Brain microvascular endothelial cell (primary cell): ENCODE results near the gene TMEM139.
A peak's percentile ranks its signal among the peaks of the same experiment; 100 is the strongest.
"Not testable (repeated sequence)": the region's sequence is repeated elsewhere in the genome, so short reads cannot be mapped to it uniquely, and the experiment has no call there.

Source experiments
- DNase-seq: peaks from one replicate; pipeline ENCODE4 v3.0.0-alpha.2; 2020
- H3K27ac ChIP-seq: fragments of 250-450 bp; sonication (Bioruptor Pico); 2 replicates; pipeline ENCODE4 v1.5.1; 2020; ENCODE audit warnings: mild to moderate bottlenecking, moderate library complexity
- H3K27me3 ChIP-seq: fragments of 250-450 bp; sonication (Bioruptor Pico); replicated peaks from 2 replicates; pipeline ENCODE4 v1.5.1; 2020; ENCODE audit warnings: mild to moderate bottlenecking
- H3K36me3 ChIP-seq: fragments of 250-450 bp; sonication (Bioruptor Pico); replicated peaks from 2 replicates; pipeline ENCODE4 v1.5.1; 2020; ENCODE audit warnings: mild to moderate bottlenecking
- H3K4me3 ChIP-seq: 2 replicates; pipeline ENCODE4 v1.5.1; 2011; ENCODE audit warnings: low read depth, mild to moderate bottlenecking, control low read depth, low read length, moderate library complexity
- in situ Hi-C: cut with HindIII; loops from 2 replicates; pipeline ENCODE4 v1.10.0; 2017; ENCODE audit warnings: low sequenced_read_pairs, low pct_ligation_motif_present
- TF ChIP-seq, protein P1 (sequence below): IDR thresholded peaks from 2 replicates; pipeline ENCODE4 v1.5.1; 2011; ENCODE audit warnings: low read depth, mild to moderate bottlenecking, moderate library complexity, low read length, control low read depth, inconsistent platforms; ENCODE audit errors: missing control alignments

Gene TMEM139

DNA sequence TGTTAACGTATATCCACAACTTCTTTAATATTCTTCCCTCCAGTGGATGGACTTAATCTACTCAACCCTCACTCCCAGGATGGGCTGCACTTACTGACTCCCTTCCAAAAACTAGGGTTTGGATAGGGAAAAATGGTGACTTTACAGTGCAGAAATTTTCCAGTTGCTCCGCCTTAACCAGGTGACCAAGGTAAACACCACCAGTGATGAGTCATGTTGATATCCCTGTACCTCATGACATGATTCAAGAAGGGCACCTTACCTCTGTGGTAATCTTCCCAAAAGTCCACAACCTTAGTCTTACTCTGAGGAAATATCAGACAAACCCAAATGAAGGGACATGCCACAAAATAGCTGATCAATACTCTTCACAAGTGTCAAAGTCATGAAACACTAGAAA is 25.0 kb upstream of the TMEM139 start:
- DNase-seq = no peak
- Histone ChIP-seq H3K36me3 (no peaks in the 10 kb centered on the region), H3K27ac (no peak overlapping the region), H3K27me3 (no peaks in the 10 kb centered on the region), H3K4me3 (no peak overlapping the region)
- TF ChIP-seq, protein P1, sequence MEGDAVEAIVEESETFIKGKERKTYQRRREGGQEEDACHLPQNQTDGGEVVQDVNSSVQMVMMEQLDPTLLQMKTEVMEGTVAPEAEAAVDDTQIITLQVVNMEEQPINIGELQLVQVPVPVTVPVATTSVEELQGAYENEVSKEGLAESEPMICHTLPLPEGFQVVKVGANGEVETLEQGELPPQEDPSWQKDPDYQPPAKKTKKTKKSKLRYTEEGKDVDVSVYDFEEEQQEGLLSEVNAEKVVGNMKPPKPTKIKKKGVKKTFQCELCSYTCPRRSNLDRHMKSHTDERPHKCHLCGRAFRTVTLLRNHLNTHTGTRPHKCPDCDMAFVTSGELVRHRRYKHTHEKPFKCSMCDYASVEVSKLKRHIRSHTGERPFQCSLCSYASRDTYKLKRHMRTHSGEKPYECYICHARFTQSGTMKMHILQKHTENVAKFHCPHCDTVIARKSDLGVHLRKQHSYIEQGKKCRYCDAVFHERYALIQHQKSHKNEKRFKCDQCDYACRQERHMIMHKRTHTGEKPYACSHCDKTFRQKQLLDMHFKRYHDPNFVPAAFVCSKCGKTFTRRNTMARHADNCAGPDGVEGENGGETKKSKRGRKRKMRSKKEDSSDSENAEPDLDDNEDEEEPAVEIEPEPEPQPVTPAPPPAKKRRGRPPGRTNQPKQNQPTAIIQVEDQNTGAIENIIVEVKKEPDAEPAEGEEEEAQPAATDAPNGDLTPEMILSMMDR = no peak
- in situ Hi-C loops = no loop called here

DNA sequence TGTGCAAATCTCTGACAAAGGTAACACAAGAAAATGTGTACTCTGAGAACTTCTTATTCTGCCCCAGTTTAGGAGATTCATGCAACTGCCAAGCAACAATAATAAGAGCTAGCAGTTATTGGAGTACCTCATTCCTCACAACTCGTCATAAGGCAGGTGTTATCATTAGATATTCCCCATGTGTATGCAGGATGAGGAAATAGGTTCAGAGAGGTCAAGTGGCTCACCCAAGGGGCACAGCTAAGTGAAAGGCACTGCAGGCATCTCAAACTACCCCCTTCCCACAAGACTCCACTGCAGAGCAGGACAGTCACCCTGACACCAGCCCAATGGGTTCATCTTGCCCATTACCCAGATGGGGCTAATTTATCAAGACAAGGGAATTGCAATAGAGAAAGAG is 22.9 kb upstream of the TMEM139 start:
- Histone ChIP-seq H3K4me3 (no peak overlapping the region), H3K27ac (no peak overlapping the region), H3K27me3 (no peaks in the 10 kb centered on the region), H3K36me3 (no peaks in the 10 kb centered on the region)
- in situ Hi-C loops = no loop called here
- DNase-seq = no peak
- TF ChIP-seq, protein P1 = no peak

DNA sequence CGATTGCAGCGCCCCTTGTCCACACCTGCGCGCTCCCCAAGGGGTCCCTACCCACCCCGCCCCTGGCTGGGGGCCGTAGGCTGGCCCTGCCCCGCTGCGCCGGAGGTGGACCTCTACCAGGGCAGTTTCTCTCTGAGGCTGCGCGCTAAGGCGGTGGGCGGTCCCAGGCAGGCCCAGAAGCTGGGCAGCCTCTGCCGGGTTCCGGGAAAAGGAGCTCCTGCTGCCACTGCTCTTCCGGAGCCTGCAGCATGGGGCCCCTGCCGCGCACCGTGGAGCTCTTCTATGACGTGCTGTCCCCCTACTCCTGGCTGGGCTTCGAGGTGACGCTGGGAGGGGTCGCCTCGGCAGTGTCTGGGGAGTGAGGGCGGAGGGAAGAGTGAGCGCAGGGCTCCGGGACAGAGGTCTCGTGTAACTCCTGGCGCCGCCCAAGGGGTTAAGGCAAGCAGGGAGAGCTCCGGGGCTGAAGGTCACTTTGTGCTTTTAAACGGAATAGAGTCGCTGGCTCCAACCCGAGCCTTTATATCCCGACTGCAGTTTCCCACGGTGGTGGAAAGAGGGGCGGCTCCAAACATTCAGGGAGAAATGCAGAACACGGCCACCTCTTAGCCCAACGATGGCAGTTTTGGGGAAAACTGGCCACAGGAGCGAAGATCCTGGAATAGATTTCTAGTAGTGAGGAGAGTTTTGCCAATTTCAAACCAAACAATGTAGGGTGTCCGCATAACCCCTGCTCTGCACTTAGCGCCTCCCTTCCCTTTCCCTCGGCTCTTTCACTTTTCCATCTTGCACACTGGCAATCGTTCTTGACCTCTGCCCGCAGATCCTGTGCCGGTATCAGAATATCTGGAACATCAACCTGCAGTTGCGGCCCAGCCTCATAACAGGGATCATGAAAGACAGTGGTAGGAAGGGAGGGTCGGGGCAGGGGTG is 21.2 kb upstream of the TMEM139 start, which contains the start of gene GSTK1:
TSS of gene GSTK1 (plus strand) at position 176 of the 930 bp plus-strand sequence. CDS start at position 249, 73 bp downstream.
- Histone ChIP-seq H3K27ac (peak within 1 kb of the TSS; percentile 10), H3K4me3 (peak within 1 kb of the TSS; percentile 92), H3K36me3 (peaks cover 13% of the 10 kb centered on the region), H3K27me3 (no peaks in the 10 kb centered on the region)
- TF ChIP-seq, protein P1 = no peak
- peak; percentile 56 for DNase-seq
- in situ Hi-C loops = no loop called here

DNA sequence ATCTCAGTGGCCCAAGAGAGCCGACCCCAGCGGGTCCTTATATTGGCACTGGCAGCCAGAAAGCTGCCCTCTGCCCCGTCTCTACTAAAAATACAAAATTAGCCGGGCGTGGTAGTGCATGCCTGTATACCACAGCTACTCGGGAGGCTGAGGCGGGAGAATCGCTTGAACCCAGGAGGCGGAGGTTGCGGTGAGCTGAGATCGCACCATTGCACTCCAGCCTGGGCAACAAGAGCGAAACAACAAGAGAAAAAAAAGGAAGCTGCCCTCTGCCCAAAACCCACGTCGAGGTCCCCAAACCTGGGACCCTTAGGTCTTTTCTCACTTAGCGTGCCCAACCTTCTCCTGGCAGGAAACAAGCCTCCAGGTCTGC is 20.6 kb upstream of the TMEM139 start:
- in situ Hi-C loops, DNase-seq, H3K27ac ChIP-seq, H3K27me3 ChIP-seq: not testable (repeated sequence)
- Histone ChIP-seq H3K4me3 (peak overlapping the region; percentile 92), H3K36me3 (peaks cover 18% of the 10 kb centered on the region)

DNA sequence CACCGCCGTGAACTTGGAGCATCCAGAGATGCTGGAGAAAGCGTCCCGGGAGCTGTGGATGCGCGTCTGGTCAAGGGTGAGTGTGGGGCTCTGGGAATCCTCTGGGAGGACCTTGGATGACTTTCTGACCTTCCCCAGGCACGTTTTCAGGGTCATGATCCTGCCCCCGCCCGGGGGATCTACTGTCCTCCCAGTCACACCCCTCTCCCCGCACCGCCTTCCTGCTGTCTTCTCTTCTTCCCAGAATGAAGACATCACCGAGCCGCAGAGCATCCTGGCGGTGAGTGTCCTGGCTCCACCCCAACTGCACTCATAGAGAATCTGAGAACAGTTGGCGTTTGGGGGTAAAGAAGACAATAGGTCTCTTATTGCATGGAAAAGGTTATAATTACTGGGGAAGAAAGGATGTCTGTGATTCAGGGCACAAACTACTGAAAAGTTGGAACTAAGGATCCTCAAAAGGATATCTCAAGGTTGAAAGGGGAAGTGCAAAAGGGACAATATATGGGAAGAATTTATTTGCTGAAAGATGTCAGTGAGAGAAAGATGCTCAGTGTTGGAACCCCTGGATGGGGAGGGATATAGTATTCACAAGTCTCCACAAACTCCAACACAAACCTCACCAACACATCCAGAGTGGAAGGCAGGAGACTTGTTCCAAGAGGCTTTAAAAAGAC is 19.6 kb upstream of the TMEM139 start:
- Histone ChIP-seq H3K4me3 (no peak overlapping the region), H3K27ac (no peak overlapping the region), H3K36me3 (peaks cover 20% of the 10 kb centered on the region), H3K27me3 (no peaks in the 10 kb centered on the region)
- in situ Hi-C loops = no loop called here
- TF ChIP-seq, protein P1 = no peak
- DNase-seq = no peak

DNA sequence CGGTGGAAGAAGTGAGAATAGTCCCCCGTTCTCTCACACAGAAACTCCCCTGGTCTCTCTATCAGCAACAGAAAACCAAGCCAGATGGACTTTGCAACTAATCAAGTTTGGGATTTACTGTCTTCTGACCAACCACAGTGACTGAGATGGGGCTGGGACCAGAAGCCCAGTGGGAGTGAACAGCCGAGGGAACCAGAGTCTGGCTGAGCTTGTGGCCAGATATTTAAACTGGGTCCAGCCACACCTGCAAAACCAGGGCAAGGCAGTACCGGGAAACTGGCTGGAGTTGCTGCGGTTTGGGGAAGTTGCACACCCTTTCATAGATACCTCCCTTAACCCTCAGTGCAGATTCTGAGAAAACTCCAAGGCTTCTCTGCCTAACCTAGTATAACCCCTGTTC is 15.5 kb upstream of the TMEM139 start:
- TF ChIP-seq, protein P1 = no peak
- H3K27me3 ChIP-seq = no peaks in the 10 kb centered on the region
- peaks cover 20% of the 10 kb centered on the region for H3K36me3 ChIP-seq
- no peak overlapping the region for H3K4me3 ChIP-seq
- no peak for DNase-seq
- H3K27ac ChIP-seq = no peak overlapping the region
- in situ Hi-C loops = no loop called here
